OCI-M2 (cell line): ENCODE measurements around the gene ZMIZ1.

ENCODE experiments used
- DNase-seq: peaks from one replicate; lab custom pipeline; 2025; ENCODE audit not compliant: unreplicated experiment; lab: John Stamatoyannopoulos, UW

ZMIZ1 gene

DNA sequence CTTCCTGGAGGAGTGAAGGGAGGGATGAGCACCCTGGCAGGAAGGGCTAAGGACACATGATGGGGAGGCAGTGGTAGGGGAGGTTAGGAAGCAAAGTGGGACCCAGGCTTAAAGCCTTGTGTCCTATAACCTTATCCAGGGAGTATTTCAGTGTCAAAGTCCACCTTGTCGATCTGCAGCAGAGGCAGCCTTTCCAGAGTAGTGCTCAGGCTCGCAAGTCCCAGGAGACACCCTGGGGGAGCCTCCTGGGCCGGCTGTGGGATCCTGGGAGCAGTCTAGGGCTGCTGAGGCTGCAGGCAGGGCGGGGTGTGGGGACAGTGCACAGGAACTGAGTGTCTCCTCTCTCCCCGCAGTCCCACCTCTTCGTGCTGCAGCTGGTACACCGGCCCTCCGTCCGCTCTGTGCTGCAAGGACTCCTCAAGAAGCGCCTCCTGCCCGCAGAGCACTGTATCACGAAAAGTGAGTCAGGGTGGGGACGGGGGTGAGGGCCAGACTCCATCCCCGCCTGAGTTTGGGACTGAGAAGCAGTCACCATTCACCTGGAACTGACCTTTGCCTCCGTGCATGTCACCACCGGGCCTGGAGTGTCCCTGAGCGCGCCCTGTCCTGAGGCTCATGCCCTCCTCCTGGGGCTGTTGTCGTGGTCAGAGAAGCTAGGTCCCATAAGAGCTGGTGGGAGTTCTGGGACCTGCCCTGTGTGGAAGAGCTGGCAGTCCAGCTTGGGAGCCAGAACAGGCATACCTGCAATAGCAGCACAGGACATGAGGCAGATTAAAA, 233.2 kb downstream of the ZMIZ1 start:
- no peak for DNase-seq

DNA sequence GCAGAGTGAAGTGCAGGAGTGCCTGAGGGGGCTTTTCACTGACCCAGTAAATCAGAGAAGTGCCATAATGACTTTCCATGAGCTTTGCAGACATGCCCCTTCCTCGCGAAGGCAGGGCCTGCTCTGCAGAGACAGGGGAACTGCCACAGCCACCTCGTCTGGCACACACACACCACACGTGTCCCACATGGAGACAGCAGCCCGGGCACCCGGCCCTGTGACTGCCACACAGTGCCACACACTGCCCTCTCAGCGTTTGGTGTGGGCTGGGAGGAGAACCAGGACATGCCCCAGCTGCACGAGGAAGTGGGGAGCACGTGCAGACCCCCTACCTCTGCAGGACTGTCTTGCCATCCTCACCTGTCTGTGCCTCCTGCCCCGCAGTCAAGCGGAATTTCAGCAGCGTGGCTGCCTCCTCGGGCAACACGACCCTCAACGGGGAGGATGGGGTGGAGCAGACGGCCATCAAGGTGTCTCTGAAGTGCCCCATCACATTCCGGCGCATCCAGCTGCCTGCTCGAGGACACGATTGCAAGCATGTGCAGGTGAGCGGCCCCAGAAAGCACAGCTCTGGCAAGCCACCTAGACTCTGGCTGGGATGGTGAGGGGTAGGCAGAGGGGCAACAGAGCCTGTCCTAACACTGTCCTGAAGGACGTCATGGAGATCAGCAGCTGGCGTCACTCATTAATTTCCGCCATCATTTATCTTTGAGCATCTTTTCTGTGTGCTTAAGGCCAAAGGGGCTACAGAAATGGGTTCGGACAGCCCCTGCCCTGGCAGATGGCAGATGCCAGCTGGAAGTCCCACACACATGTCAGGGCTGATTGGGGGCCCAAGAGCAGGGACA, 235.1 kb downstream of the ZMIZ1 start:
- no peak for DNase-seq

DNA sequence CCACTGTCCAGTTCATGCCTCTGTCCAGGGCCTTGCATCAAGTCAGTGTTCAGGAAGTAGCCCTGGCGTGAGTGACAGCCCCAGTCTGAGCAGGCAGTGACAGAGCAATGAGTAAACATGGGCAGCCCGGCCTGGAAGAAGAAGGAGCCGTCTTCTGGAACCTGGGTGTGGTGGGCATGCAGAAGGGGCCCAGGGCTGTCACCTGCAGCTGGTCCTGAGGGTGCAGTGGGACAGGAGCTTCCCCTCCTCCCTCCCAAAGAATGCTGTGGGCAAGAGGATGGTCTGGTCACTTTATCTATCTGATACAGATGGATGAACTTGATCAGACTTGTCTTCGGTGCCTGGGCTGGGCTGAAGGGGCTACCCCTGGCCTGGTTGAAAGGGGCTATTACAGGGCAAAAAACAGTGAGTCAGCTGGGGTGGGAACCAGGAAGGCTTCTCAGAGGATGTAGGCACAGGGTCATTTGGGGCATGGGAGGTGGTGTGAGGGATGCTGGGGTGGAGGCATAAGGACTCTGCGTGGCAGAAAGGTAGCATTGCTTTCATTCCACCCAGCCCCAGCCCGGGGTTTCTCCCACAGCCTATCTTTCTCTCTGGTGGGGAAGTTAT, 235.8 kb downstream of the ZMIZ1 start:
- DNase-seq, result no peak

DNA sequence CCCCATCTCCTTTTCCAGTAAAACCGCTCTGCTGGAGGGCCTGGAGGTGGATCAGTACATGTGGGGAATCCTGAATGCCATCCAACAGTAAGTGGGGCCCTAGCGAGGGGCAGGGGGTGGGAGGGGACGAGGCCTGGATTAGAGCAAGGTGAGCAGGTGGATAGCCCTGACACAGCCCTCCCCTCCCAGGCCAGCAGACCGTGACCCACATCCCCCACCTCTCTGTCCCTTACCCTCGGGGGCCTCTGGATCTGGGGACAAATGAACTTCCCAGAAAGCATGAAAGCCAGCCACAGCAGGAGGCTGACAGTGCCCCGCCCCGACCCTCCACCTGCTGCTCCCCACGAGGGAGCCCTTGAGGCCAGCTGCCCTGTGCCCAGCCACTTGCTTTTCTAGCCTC, 236.7 kb downstream of the ZMIZ1 start:
- DNase-seq, result no peak

DNA sequence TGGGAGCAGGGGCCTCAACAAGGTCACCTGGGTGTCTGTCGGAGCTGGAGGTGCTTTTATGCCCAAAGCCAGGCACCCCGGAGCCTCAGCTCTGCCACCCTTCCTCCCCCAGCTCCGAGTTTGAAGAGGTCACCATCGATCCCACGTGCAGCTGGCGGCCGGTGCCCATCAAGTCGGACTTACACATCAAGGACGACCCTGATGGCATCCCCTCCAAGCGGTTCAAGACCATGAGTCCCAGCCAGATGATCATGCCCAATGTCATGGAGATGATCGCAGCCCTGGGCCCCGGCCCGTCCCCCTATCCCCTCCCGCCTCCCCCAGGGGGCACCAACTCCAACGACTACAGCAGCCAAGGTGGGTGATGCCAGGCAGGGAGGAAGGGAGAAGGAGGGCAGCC, 237.2 kb downstream of the ZMIZ1 start:
- DNase-seq, result no peak

DNA sequence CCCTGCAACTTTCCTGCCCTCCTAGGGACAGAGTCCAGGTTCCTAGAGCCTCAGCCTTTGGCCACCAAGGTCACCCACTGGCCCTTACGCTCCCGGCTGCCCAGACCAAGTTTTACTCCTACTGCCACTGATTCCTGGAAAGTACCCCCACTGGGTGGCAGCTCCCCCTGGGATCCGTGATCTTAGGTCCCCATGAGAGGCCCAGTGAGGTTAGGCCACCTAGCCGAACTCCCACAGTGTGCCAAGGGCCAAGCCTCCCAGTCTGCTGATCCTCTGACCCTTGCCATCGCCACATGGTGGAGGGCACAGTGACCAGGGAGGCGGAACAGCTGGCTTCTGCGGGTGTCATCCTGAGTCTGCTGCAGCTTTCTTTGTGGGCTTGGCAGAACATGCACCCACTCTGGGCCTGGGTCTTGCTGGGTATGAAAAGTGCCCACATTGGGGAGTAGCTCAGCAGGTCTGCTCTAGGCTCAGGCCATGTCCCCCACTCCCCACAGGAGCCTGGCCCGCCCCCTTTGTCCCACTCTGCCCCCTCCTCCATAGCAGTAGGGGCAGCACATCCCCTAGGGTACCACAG, 238.0 kb downstream of the ZMIZ1 start:
- DNase-seq, result no peak

DNA sequence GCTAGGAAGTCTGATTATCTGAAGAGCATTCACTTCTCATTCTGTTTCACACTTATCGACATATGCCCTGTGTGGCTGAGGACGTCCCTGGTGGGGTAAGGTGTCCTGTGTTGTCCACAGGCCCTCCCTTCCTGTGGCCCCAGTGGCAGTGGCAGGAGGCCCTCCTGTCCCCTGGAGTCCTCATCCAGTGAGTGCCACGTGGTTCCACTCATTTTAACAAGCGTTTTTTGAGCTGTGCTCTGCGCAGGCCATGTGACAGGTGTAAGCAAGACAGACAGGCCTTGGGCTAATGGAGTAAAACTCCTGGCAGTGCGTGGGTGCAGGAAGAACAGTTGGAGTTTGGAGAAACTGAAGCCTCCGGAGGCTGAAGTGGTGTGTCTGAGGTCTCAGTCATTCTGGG, 239.2 kb downstream of the ZMIZ1 start:
- no peak for DNase-seq

DNA sequence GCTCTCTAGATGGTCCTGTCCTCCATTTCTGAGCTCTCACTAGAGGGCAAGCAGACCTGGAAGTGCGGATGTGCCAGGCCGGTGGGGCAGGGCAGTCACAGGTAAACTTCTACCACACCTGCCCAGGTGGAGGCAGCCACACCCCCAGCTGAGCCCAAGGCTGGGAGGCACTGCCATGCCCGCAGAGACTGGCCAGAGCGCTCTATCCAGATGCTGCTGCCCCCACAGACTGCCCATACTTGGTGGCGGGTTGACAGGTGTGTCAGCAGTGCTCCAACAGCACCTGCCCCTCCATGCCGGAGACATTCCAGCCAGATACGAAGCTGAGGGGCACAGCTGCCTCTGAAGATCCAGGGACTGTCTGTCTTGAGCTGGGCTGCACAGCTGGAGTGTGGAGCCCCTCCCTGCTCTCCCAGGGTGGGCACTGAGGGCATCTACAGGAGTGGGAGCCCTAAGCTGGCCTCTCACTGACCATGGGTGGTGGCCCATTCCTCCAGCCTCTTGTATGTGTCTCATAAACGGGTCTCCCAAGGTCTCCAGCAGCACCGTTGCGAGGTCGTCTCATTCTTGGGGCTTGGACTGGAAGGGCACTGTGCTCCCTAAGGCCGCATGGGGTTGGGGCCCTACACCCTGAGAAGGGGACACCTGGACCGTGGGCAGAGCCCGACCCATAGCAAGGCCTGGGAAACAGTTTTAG, 240.4 kb downstream of the ZMIZ1 start:
- no peak for DNase-seq

DNA sequence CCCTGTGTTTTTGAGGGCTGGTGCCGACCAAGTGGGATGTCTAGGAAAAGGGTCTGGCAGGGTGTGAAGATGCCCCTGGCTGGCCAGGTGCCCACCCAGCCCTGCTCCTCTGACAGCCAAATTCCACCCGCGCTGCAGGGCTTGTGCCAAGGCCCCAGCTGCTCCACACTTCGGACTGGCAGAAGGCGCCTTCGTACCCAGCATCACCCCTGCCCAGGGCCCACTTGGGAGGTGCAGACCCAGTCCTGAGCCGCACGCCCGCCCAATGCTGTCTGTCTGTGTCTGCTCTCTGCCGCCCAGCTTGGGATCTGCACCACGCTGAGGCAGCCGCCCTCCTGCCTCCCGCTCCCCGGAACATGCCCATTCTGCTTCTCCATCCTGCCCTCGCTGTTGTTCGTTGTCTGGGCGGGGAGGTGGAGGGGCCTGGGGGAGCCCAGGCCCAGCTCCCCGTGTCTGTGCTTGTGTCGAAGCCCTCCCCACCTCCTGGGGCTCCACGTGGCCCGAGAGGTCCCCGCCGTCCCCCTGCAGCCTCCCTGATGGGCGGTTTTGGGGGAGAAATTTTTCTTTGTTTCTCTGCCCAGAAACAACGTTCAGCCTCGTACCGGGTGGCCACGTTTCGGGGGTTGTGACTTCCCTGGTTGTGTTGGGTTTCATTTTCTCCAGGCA, 241.6 kb downstream of the ZMIZ1 start:
- DNase-seq, result no peak

DNA sequence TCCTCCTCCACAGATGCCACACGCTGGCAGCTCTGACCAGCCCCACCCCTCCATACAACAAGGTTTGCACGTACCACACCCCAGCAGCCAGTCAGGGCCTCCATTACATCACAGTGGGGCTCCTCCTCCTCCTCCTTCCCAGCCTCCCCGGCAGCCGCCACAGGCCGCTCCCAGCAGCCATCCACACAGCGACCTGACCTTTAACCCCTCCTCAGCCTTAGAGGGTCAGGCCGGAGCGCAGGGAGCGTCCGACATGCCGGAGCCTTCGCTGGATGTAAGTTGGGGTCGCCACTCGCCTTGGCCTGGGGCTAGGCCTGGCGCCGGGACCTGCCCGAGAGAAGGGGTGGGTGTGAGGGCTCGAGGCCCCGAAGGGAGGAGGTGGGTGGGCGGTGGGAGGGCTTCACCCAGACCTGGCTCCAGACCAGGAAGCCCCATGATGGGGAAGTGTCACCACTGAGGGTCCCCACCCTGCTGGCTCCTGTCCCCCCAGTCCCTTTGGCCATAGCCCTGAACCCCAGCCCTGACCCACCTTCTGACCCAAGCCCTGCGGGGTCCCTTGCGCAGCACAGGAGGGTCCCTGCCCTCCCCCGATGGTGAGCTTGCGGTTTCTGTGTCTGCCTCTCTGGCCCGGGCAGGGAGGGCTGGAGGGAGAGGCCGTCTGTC, 242.3 kb downstream of the ZMIZ1 start:
- no peak for DNase-seq

DNA sequence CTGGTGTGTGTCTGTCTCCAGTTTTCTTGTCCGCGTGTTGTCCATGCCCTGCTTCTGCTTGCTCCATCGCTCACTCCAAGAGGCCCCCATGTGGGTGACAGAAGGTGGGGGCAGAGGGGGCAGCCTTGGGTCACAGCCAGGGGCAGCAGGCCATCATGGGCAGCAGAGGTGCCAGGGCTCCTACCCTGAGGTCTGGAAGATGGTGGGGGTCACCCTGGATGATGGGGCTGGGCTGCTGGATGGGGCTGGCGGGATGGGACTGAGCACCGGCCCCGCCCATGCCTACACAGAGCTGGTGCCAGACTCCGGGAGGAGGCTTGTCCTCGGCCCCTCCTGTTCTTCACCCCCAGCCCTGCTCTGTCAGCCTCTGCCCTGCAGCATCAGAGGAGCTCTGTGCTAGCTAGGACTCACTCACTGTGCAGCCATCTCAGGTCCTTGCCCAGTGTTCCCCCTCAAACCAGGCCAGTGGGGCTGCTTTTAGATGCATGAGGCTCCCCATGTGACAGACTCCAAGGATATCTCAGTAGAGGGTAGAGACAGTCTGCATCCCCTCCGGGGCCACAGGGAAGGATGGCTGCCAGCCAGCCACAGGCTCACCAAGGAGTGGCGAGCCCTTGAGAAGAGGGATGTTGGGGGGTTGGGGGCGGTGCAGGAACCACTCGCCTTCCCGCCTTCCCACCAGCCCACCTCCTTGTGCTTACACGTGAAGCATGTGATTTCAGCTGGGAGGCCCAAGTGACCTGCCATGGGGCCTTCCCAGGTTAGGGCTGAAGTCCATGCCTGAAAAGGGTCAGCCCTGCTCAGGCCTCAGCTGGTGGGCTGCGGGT, 243.0 kb downstream of the ZMIZ1 start:
- DNase-seq, result no peak

DNA sequence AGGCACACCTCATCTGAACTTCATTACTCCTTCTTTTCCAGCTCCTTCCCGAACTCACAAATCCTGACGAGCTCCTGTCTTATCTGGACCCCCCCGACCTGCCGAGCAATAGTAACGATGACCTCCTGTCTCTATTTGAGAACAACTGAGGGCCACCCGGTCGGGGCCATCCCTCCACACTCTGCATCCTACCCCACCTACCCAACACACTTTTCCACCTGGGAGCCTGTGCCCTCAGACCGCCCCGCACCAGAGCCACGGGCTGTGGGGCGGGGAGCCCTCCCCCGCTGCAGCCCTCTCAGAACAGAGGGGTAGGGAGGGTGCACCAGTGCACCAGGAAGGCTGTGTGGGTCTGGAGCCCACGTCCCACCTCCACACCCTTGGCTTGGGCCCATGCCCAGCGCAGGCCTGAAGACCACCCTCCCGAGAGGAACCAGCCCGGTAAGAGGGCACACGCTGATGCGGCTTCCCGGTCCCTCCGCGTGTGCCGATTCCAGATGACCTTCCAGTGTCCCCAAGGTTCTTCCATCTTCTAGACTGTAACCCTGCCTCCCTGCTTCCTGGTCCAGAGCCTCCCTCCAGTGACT, 243.9 kb downstream of the ZMIZ1 start:
- DNase-seq, result no peak

DNA sequence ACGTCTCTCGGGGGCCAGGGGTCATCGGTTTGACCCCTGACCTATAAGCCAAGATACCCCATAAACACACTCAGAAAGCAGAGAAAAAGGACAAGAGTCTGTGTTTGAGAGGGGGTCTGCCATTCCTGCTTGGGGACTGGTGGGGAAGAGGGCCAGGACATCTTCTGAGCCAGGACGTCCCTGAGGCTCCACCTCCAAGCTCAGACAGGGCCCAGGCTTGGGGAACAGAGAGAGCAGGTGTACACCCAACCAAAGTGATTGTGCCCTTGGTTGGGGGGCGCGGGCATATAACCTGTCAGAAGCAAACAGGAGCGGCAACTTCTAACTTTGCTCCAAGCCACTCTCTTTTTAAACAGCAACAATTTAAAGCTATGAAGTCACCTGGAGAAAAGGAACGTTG, 244.6 kb downstream of the ZMIZ1 start:
- DNase-seq, result no peak

DNA sequence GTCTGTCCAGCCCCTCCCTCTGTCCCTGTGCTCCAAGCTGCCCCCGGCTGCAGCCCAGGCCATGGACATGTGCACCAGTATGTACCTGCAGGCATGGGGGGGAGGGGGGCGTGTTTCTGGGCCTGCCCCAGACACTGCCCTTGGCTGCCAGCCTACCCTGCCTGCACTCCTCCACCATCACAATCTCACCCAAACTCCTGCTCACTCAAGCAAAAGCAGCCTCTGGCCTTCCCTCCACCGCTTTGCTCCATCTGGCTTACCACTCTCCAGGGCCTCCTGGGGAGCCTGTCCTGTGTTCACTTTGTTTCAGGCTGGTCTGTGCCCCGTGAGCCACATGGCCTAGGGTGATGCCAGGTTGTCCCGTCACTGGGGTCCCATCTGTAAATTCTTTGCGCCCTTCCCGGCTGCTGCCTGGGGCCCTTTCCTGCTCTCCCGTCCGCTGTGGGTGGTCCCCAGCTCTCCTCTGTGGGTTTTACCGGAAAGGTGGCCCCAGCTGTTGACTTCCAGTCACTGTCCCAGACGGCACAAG, 245.2 kb downstream of the ZMIZ1 start:
- no peak for DNase-seq

DNA sequence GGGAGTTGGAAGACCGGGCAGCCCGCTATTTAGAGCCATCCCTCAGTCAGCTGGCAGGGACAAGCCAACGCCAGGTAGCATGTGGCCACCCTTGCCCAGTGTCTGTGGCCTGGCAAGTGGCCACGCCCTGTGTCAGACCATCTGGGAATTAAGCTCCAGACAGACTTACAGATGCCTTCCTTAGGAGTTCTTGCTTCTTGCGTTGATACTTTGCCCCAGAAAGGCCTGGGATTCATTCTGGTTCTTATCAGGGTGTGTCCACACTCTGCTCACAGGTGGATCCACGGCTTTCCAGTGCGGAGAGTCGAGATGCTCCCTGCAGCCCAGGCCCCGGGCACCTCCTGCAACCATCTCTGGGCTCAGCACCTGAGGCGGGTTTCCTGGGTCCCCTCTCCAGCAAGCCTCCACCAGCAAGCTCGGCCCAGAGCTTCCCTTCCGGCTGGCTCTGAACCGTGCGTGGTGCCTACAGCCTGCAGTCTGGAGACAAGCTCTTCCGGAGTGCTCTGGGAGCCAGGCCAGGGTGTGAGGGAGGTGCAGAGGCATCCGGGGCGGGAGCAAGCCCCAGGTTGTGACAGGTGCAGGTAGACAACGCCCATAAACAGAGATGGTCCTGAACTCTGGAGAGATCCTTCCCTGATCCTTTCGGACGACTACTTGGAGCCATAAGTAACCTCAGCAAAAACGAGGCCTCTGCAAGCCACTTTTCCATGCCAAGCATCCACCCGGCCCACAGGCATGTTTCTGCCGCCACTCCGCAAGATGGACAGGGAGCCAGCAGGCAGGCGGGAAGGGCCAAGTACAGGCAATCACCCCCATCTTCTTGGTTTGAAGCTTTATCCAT, 246.2 kb downstream of the ZMIZ1 start:
- no peak for DNase-seq

DNA sequence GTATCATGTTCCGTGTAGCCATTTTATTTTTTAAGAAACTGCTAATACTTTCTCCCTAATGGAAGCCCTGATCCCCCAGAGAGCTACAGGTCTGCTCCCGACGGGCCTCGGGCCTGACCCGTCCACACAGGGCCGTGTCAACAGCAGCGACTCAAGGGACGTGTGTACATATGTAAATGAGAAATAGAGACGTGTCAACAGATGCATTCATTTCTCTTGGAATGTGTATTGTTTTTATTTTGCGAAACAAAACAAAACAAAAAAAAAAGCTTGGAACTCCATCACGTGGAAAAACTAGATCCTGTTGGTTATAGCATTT, 246.8 kb downstream of the ZMIZ1 start:
- DNase-seq, result no peak

DNA sequence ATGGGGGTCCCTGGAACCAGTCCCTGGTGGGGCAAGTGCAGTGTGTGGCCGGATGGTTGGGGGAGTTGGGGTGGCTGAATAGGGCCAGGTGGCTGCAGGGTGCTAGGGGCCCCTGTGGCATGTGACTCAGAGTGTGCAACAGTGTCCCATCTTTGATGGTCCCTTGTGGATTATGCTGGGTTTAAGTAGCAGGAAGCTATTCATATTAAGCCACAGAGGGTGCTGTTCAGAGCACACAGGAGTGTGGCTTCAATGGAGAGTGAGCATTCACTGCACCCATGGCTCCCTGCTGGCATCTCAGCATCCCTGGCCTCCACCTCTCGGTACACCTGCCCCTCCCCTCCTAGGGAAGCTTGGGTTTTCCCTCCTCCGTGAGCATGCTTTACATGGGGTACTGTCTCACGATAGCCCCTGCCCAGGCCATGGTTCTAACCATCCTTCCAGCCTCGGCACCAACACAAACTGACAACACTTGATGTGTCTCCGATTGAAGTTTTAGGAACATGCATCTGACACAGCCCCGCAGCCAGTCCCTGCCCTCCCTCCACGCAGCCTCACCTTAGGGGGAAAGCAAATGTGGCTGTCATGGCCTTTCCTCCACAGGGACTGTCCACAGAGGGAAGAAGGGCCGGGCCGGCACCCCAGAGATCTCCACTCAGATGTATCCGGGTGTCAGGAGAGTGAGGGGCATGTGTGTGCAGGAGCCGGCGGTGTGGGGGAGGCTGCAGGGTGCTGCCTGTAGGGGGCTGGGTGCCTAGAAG, 248.1 kb downstream of the ZMIZ1 start:
- DNase-seq, result no peak
